A549 treated with ZK216348 at 1 μM for 4 hours (cell line): Measurements from ENCODE around the gene NOS1. TPM values are rescaled to one million over a fixed set of nuclear protein-coding genes. Genes with fewer than 3 reads are reported as not detected.

ENCODE experiments used
- total RNA-seq: library from RNA; stranded (reverse); fragments of 200-300 nt; extraction: Qiagen RNA extraction; gene quantifications from 5 replicates; pipeline ENCODE4 v1.2.3, GENCODE V29; 2022; ENCODE audit warnings: low read depth

Gene NOS1
- total RNA-seq, result 0.40 to 0.65 TPM (median 0.55 TPM) in 5 replicates

GRCh38 chr12:117361347-117361751 is at the start of gene NOS1:
TSS of gene NOS1 (minus strand) at chr12:117361626. CDS start at chr12:117331069, 30,557 bp downstream.

DNA sequence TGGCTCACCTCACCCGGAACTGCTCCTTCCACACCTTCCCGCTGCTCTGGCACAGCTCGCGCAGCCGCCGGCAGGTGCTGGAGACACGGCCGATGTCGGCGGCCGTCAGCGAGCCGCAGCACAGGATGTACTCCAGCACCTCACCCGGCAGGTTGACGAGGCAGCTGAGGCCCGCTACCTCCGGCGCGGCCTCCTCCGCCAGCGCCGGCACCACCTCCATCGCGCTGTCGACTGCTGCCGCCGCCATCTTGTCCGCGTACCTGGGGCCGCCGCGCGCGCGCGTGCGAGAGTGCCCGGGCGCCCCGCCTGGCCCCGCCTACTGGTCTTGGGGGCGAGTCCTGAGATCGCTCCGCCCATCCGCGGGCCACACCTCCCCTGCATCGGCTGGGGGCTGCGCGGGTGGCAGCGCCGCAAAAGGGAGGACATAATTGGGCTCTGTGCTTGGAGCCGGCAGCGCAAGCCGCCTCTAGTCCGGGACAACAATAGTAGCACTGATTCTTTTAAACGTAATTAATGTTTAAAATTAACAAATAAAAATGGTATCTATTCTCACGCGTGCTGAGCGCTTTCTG is 171.1 kb downstream of the NOS1 start, which contains the start of gene FBXO21:
Gene FBXO21 (minus strand): TSS at position 261 of the 572 bp plus-strand sequence. CDS start 14 bp downstream, at position 247.

Other genes starting within 250 kb of the NOS1 start
- 25.4 to 41.3 TPM (median 33.5 TPM) in 5 replicates for gene FBXO21, start 171.2 kb downstream of the NOS1 start, total RNA-seq